Keratinocyte (primary cell): ENCODE results near the gene ABHD2. TPM values are rescaled to one million over a fixed set of nuclear protein-coding genes. Genes with fewer than 3 reads are reported as not detected.

Experiments used
- DNase-seq: peaks from one replicate; pipeline ENCODE4 v3.0.0-alpha.2; 2011; ENCODE audit warnings: low read depth, missing footprints, low spot score
- FAIRE-seq: peaks from 2 replicates; lab custom pipeline; 2011; peaks lifted over from hg19 to GRCh38; lab: Jason Lieb, UNC
- H2AFZ ChIP-seq: 2 replicates; pipeline ENCODE4 v1.6.0; 2012; ENCODE audit warnings: low read length, control low read depth, inconsistent platforms; ENCODE audit not compliant: control insufficient read depth
- H3K27ac ChIP-seq: 2 replicates; pipeline ENCODE4 v1.5.1; 2011; ENCODE audit warnings: low read length; ENCODE audit not compliant: control insufficient read depth, insufficient read depth
- H3K27me3 ChIP-seq: 3 replicates; pipeline ENCODE4 v1.6.0; 2011; ENCODE audit warnings: low read length; ENCODE audit not compliant: control insufficient read depth, insufficient read depth; ENCODE audit errors: extremely low read depth
- H3K36me3 ChIP-seq, 2 experiments: 2 replicates in 1 of 2; 3 replicates in 1 of 2; pipeline ENCODE4 v1.5.1; 2011; ENCODE audit warnings: low read length in 2 of 2, mild to moderate bottlenecking in 1 of 2; ENCODE audit not compliant: control insufficient read depth in 2 of 2, insufficient read depth in 2 of 2; ENCODE audit errors: extremely low read depth in 1 of 2
- H3K4me1 ChIP-seq: 3 replicates; pipeline ENCODE4 v1.5.1; 2011; ENCODE audit warnings: low read length; ENCODE audit not compliant: control insufficient read depth, insufficient read depth; ENCODE audit errors: extremely low read depth
- H3K4me2 ChIP-seq: 3 replicates; pipeline ENCODE4 v1.6.0; 2011; ENCODE audit warnings: low read depth, low read length; ENCODE audit not compliant: control insufficient read depth, insufficient read depth; ENCODE audit errors: extremely low read depth
- H3K4me3 ChIP-seq, 3 experiments: fragments of 200-600 bp in 1 of 3; sonication (generic) in 1 of 3; 2 replicates in 2 of 3; 3 replicates in 1 of 3; pipeline ENCODE4 v1.5.1; 2011 to 2016; ENCODE audit warnings: low read length in 3 of 3, mild to moderate bottlenecking in 3 of 3, control low read depth in 2 of 3, inconsistent platforms in 1 of 3, low read depth in 1 of 3, mixed read lengths in 1 of 3, mixed run types in 1 of 3, moderate library complexity in 1 of 3; ENCODE audit not compliant: control insufficient read depth in 2 of 3, insufficient read depth in 2 of 3; ENCODE audit errors: extremely low read depth in 1 of 3
- H3K79me2 ChIP-seq: 2 replicates; pipeline ENCODE4 v1.6.0; 2012; ENCODE audit warnings: low read length; ENCODE audit not compliant: control insufficient read depth, insufficient read depth
- H3K9ac ChIP-seq: 3 replicates; pipeline ENCODE4 v1.6.0; 2011; ENCODE audit warnings: low read length; ENCODE audit not compliant: control insufficient read depth, insufficient read depth; ENCODE audit errors: extremely low read depth
- H3K9me1 ChIP-seq: 3 replicates; pipeline ENCODE4 v1.6.0; 2011; ENCODE audit warnings: low read length; ENCODE audit not compliant: control insufficient read depth, insufficient read depth; ENCODE audit errors: extremely low read depth
- H3K9me3 ChIP-seq: 2 replicates; pipeline ENCODE4 v1.5.1; 2012; ENCODE audit warnings: low read depth, low read length; ENCODE audit not compliant: control insufficient read depth
- H4K20me1 ChIP-seq: 3 replicates; pipeline ENCODE4 v1.6.0; 2011; ENCODE audit warnings: low read length; ENCODE audit not compliant: control insufficient read depth, insufficient read depth; ENCODE audit errors: extremely low read depth
- CTCF ChIP-seq, 3 experiments: IDR thresholded peaks in 1 of 3; conservative IDR thresholded peaks in 1 of 3; optimal IDR thresholded peaks in 1 of 3; 2 replicates in 2 of 3; 3 replicates in 1 of 3; pipeline versions ENCODE3 to v1.5.1; 2011; ENCODE audit warnings: low read length in 3 of 3, mild to moderate bottlenecking in 3 of 3, moderate library complexity in 2 of 3, control low read depth in 1 of 3, inconsistent platforms in 1 of 3; ENCODE audit not compliant: insufficient read depth in 2 of 3; ENCODE audit errors: extremely low read depth in 1 of 3
- EZH2 ChIP-seq: IDR thresholded peaks from one replicate; pipeline ENCODE4 v1.6.1; 2012; ENCODE audit warnings: inconsistent platforms, mild to moderate bottlenecking, low read length, moderate library complexity
- dilution Hi-C: fragments of 300-500 bp; cut with MboI; formaldehyde crosslinking; loops from one replicate; pipeline ENCODE4 v1.7.0; 2020; ENCODE audit warnings: low sequenced_read_pairs; ENCODE audit not compliant: extremely low pct_ligation_motif_present
- polyA plus RNA-seq, 5 experiments: library from polyadenylated mRNA; depleted of rRNA in 3 of 5; stranded (reverse) in 3 of 5; stranded (forward) in 1 of 5; unstranded in 1 of 5; fragments of >200 nt; gene quantifications; 1 replicate in 1 of 5; 2 replicates in 3 of 5; 3 replicates in 1 of 5; pipeline versions ENCODE4 v1.2.1 to v1.2.3, GENCODE V29; 2011 to 2012; ENCODE audit warnings: missing spikeins in 2 of 5, low read depth in 1 of 5, low replicate concordance in 1 of 5

ABHD2 gene
- polyA plus RNA-seq, 1 donor (not counting 4 experiments of a cell fraction or from before 2014, with no cell fraction given): 22.8 TPM

- FAIRE-seq (no peak), DNase-seq (no peak)
- Histone ChIP-seq H3K4me3 (peak overlapping the region; percentile 76 to 95 (median 78)), H3K27me3 (no peaks in the 10 kb centered on the region), H3K79me2 (peaks cover 35% of the 10 kb centered on the region), H3K4me2 (peak overlapping the region; percentile 95), H4K20me1 (no peaks in the 10 kb centered on the region), H3K36me3 (no peaks in the 10 kb centered on the region), H2AFZ (no peak overlapping the region), H3K9me3 (no peaks in the 10 kb centered on the region), H3K27ac (peak overlapping the region; percentile 66), H3K9me1 (no peaks in the 10 kb centered on the region), H3K4me1 (peaks cover 34% of the 10 kb centered on the region), H3K9ac (peak overlapping the region; percentile 84)
- dilution Hi-C loops: no loop called here
- TF ChIP-seq CTCF (optimal IDR thresholded peaks at IDR 0.05 in 1 of 3, IDR thresholded peaks at IDR 0.05 in 1 of 3, conservative IDR thresholded peaks at IDR 0.05 in 1 of 3; ENCODE audit: extremely low read depth in 1 of 3, insufficient read depth in 2 of 3, low read length in 3 of 3) (no peak), EZH2 (no peak)
Observed at GRCh38 chr15:89089316-89090230, 1.3 kb downstream of the ABHD2 start.

GRCh38 chr15:89090791-89091626 lies 2.8 kb downstream of the ABHD2 start:
- peaks cover 43% of the 10 kb centered on the region for H3K79me2 ChIP-seq
- no peaks in the 10 kb centered on the region for H3K9me1 ChIP-seq
- H3K9ac ChIP-seq: peak overlapping the region; percentile 74
- no peak for DNase-seq
- TF ChIP-seq CTCF (optimal IDR thresholded peaks at IDR 0.05 in 1 of 3, IDR thresholded peaks at IDR 0.05 in 1 of 3, conservative IDR thresholded peaks at IDR 0.05 in 1 of 3; ENCODE audit: extremely low read depth in 1 of 3, insufficient read depth in 2 of 3, low read length in 3 of 3) (peak in 1 of 3 experiments; percentile 49), EZH2 (no peak)
- no peaks in the 10 kb centered on the region for H3K9me3 ChIP-seq
- H4K20me1 ChIP-seq: no peaks in the 10 kb centered on the region
- dilution Hi-C loops: no loop called here
- peaks cover 0 to 5% of the 10 kb centered on the region in 2 experiments for H3K36me3 ChIP-seq
- peak overlapping the region in 2 of 3 experiments; percentile 12 to 68 for H3K4me3 ChIP-seq
- peak overlapping the region; percentile 81 for H3K27ac ChIP-seq
- H3K4me1 ChIP-seq: peaks cover 34% of the 10 kb centered on the region
- H3K4me2 ChIP-seq: peak overlapping the region; percentile 99
- H2AFZ ChIP-seq: peak overlapping the region; percentile 75
- no peaks in the 10 kb centered on the region for H3K27me3 ChIP-seq
- FAIRE-seq: no peak
